Panc1 (cell line): ENCODE data around the gene OLFML1. TPM values are rescaled to one million over a fixed set of nuclear protein-coding genes. Genes with fewer than 3 reads are reported as not detected.

Experiments
- ATAC-seq: fragments of 200-7000 bp; cut with Tn5 transposase; 2 replicates; pipeline ENCODE4 v1.9.1; 2020; ENCODE audit warnings: mild to moderate bottlenecking, moderate library complexity
- BruUV-seq: library from RNA; stranded (reverse); fragments of 400-500 nt; replicated peaks from 2 replicates; lab custom pipeline; 2021; lab: Mats Ljungman, UMichigan
- CTCF ChIA-PET: fragments of 300-600 bp; sonication (Branson Sonifier 250); formaldehyde crosslinking; loops from one replicate; lab custom pipeline; 2022; ENCODE audit warnings: antibody characterized with exemption; lab: Charles Lee
- POLR2A ChIA-PET: fragments of 300-600 bp; sonication (Branson Sonifier 250); formaldehyde crosslinking; loops from one replicate; lab custom pipeline; 2022; ENCODE audit warnings: antibody characterized with exemption; lab: Charles Lee
- DNase-seq: peaks from one replicate; pipeline ENCODE4 v3.0.0-alpha.2; 2010; ENCODE audit warnings: low read depth, low spot score
- H3K27ac ChIP-seq: 2 replicates; pipeline ENCODE4 v1.5.1; 2011; ENCODE audit warnings: mild to moderate bottlenecking, low read length, inconsistent platforms
- H3K27me3 ChIP-seq: fragments of 200-500 bp; sonication (Bioruptor generic); 2 replicates; pipeline ENCODE4 v1.6.0; 2014; ENCODE audit warnings: low read length, inconsistent platforms; ENCODE audit not compliant: control insufficient read depth, insufficient read depth
- H3K36me3 ChIP-seq: fragments of 200-500 bp; sonication (Bioruptor generic); 2 replicates; pipeline ENCODE4 v1.5.1; 2014; ENCODE audit warnings: inconsistent platforms, mild to moderate bottlenecking, low read length, moderate library complexity; ENCODE audit not compliant: control insufficient read depth, insufficient read depth
- H3K4me1 ChIP-seq: 2 replicates; pipeline ENCODE4 v1.5.1; 2011; ENCODE audit warnings: inconsistent platforms, mild to moderate bottlenecking, low read length, moderate library complexity; ENCODE audit not compliant: control insufficient read depth, insufficient read depth
- H3K4me3 ChIP-seq, 2 experiments: 2 replicates each; pipeline ENCODE4 v1.5.1; 2011 to 2012; ENCODE audit warnings: low read depth in 2 of 2, low read length in 2 of 2, mild to moderate bottlenecking in 2 of 2, inconsistent platforms in 1 of 2, moderate library complexity in 1 of 2
- H3K9me3 ChIP-seq: fragments of 200-500 bp; sonication (Bioruptor generic); 2 replicates; pipeline ENCODE4 v1.5.1; 2014; ENCODE audit warnings: low read depth, mild to moderate bottlenecking, inconsistent platforms, low read length, moderate library complexity; ENCODE audit not compliant: control insufficient read depth, insufficient read depth
- CTCF ChIP-seq: fragments of 450-650 bp; IDR thresholded peaks from 2 replicates; pipeline ENCODE4 v1.5.1; 2017; ENCODE audit warnings: mild to moderate bottlenecking
- POLR2AphosphoS5 ChIP-seq: IDR thresholded peaks from 2 replicates; pipeline ENCODE4 v1.6.1; 2012; ENCODE audit warnings: mild to moderate bottlenecking, low read depth, low read length, moderate library complexity
- REST ChIP-seq, 2 experiments: IDR thresholded peaks; 2 replicates each; pipeline ENCODE4 v1.6.1; 2011 to 2012; ENCODE audit warnings: low read depth in 2 of 2, control low read depth in 1 of 2, low read length in 1 of 2, mild to moderate bottlenecking in 1 of 2, moderate library complexity in 1 of 2; ENCODE audit not compliant: insufficient read depth in 1 of 2
- SIN3A ChIP-seq: IDR thresholded peaks from 2 replicates; pipeline ENCODE4 v1.6.1; 2012; ENCODE audit warnings: low read depth, mild to moderate bottlenecking, low read length, moderate library complexity, borderline replicate concordance; ENCODE audit not compliant: insufficient read depth
- TCF7L2 ChIP-seq: IDR thresholded peaks from 2 replicates; pipeline ENCODE4 v1.6.1; 2011; ENCODE audit warnings: mild to moderate bottlenecking, low read depth, low read length, inconsistent platforms
- in situ Hi-C: cut with HindIII; loops from 2 replicates; pipeline ENCODE4 v1.10.0; 2016; ENCODE audit warnings: low sequenced_read_pairs, low pct_unique_long_range_greater_than_20kb
- intact Hi-C: fragments of 100-400 bp; cut with micrococcal nuclease; formaldehyde crosslinking; loops from one replicate; pipeline ENCODE4 v1.10.0; 2022; ENCODE audit not compliant: unreplicated experiment
- total RNA-seq: library from RNA; stranded (reverse); gene quantifications from one replicate; pipeline ENCODE4 v1.2.1, GENCODE V29; 2021; ENCODE audit not compliant: unreplicated experiment

OLFML1 gene
- total RNA-seq, 1 experiment from 2014 or later, result not detected

GRCh38 chr11:7436657-7437056, 48.6 kb upstream of the OLFML1 start:
- ChIA-PET CTCF (no interaction called here), POLR2A (no interaction called here)
- Histone ChIP-seq H3K4me3 (no peak overlapping the region), H3K9me3 (no peaks in the 10 kb centered on the region), H3K4me1 (no peaks in the 10 kb centered on the region), H3K27me3 (no peaks in the 10 kb centered on the region), H3K36me3 (no peaks in the 10 kb centered on the region), H3K27ac (no peak overlapping the region)
- TF ChIP-seq POLR2AphosphoS5 (no peak), CTCF (no peak), SIN3A (no peak), REST (IDR thresholded peaks at IDR 0.05; ENCODE audit: insufficient read depth in 1 of 2, low read depth in 2 of 2, low read length in 1 of 2) (no peak)
- DNase-seq (no peak), ATAC-seq (no peak)
- intact Hi-C loops, result no loop called here
- no TSS peak for BruUV-seq
- in situ Hi-C loops, result no loop called here

- H3K27ac ChIP-seq, result no peak overlapping the region
- in situ Hi-C loops (no loop called here), intact Hi-C loops (no loop called here)
- BruUV-seq, result no TSS peak
- no peaks in the 10 kb centered on the region for H3K36me3 ChIP-seq
- no peaks in the 10 kb centered on the region for H3K4me1 ChIP-seq
- ATAC-seq (no peak), DNase-seq (no peak)
- no peaks in the 10 kb centered on the region for H3K27me3 ChIP-seq
- no peak overlapping the region for H3K4me3 ChIP-seq
- ChIA-PET CTCF (no interaction called here), POLR2A (no interaction called here)
- no peak for TF ChIP-seq POLR2AphosphoS5
- TF ChIP-seq CTCF, result no peak
- TF ChIP-seq REST (IDR thresholded peaks at IDR 0.05; ENCODE audit: insufficient read depth in 1 of 2, low read depth in 2 of 2, low read length in 1 of 2), result no peak
- no peak for TF ChIP-seq TCF7L2
- no peak for TF ChIP-seq SIN3A
- no peaks in the 10 kb centered on the region for H3K9me3 ChIP-seq
Measured at GRCh38 chr11:7437696-7438095, 47.6 kb upstream of the OLFML1 start.
